Measurements from ENCODE around the gene GOT2. TPM values are rescaled to one million over a fixed set of nuclear protein-coding genes. Genes with fewer than 3 reads are reported as not detected.

Gene GOT2
- polyA plus RNA-seq, 1 donor from 2014 or later = 55.6 TPM

GRCh38 chr16:58767581-58767980 lies 33.5 kb upstream of the GOT2 start:
- Histone ChIP-seq H3K4me2 (ENCODE audit: low read length) (no peak overlapping the region), H3K36me3 (ENCODE audit: insufficient read depth, low read length) (no peaks in the 10 kb centered on the region), H3K9me3 (ENCODE audit: low read length) (no peaks in the 10 kb centered on the region), H2AFZ (ENCODE audit: low read depth, low read length) (no peak overlapping the region), H3K4me3 (ENCODE audit: low read length) (no peak overlapping the region), H4K20me1 (ENCODE audit: insufficient read depth) (no peaks in the 10 kb centered on the region), H3K27ac (ENCODE audit: low read length) (no peak overlapping the region), H3F3A (ENCODE audit: insufficient read depth, low read length, poor library complexity, severe bottlenecking) (no peaks in the 10 kb centered on the region), H3K79me2 (replicated peaks; ENCODE audit: insufficient read depth, low read length) (no peaks in the 10 kb centered on the region), H3K9me2 (ENCODE audit: insufficient read depth, low read length) (no peaks in the 10 kb centered on the region), H3K27me3 (ENCODE audit: insufficient read depth, low read depth, low read length) (no peaks in the 10 kb centered on the region), H3K9ac (ENCODE audit: low read length) (no peak overlapping the region)
- no peak for TF ChIP-seq POLR2AphosphoS5 (IDR thresholded peaks at IDR 0.05)
- no peak for TF ChIP-seq TAF1 (IDR thresholded peaks at IDR 0.05; ENCODE audit: low read depth)
- no peak for TF ChIP-seq SMC3 (conservative IDR thresholded peaks at IDR 0.05; ENCODE audit: poor library complexity)
- TF ChIP-seq RAD21 (conservative IDR thresholded peaks at IDR 0.05) = no peak
- TF ChIP-seq MXI1 (conservative IDR thresholded peaks at IDR 0.05; ENCODE audit: poor library complexity, severe bottlenecking) = no peak
- no peak for TF ChIP-seq CTCF (IDR thresholded peaks at IDR 0.05; ENCODE audit: poor library complexity, severe bottlenecking)
- TF ChIP-seq EZH2 (IDR thresholded peaks at IDR 0.05; ENCODE audit: borderline replicate concordance, insufficient read depth, low read length, poor library complexity, severe bottlenecking) = no peak
- no peak for TF ChIP-seq EP300 (conservative IDR thresholded peaks at IDR 0.05; ENCODE audit: poor library complexity, severe bottlenecking)
- no peak for TF ChIP-seq REST (IDR thresholded peaks at IDR 0.05; ENCODE audit: borderline replicate concordance)

- H2AFZ ChIP-seq (ENCODE audit: low read depth, low read length) = no peak overlapping the region
- no peak overlapping the region for H3K4me2 ChIP-seq (ENCODE audit: low read length)
- H3K9me2 ChIP-seq (ENCODE audit: insufficient read depth, low read length) = no peaks in the 10 kb centered on the region
- H3K27ac ChIP-seq (ENCODE audit: low read length) = no peak overlapping the region
- H4K20me1 ChIP-seq (ENCODE audit: insufficient read depth) = no peaks in the 10 kb centered on the region
- H3K9me3 ChIP-seq (ENCODE audit: low read length) = no peaks in the 10 kb centered on the region
- no peak overlapping the region for H3K4me3 ChIP-seq (ENCODE audit: low read length)
- H3K36me3 ChIP-seq (ENCODE audit: insufficient read depth, low read length) = no peaks in the 10 kb centered on the region
- no peaks in the 10 kb centered on the region for H3F3A ChIP-seq (ENCODE audit: insufficient read depth, low read length, poor library complexity, severe bottlenecking)
- TF ChIP-seq CTCF (IDR thresholded peaks at IDR 0.05; ENCODE audit: poor library complexity, severe bottlenecking) = no peak
- no peak for TF ChIP-seq RAD21 (conservative IDR thresholded peaks at IDR 0.05)
- TF ChIP-seq SMC3 (conservative IDR thresholded peaks at IDR 0.05; ENCODE audit: poor library complexity) = no peak
- TF ChIP-seq EP300 (conservative IDR thresholded peaks at IDR 0.05; ENCODE audit: poor library complexity, severe bottlenecking) = no peak
- TF ChIP-seq MXI1 (conservative IDR thresholded peaks at IDR 0.05; ENCODE audit: poor library complexity, severe bottlenecking) = no peak
- H3K79me2 ChIP-seq (replicated peaks; ENCODE audit: insufficient read depth, low read length) = no peaks in the 10 kb centered on the region
- no peak overlapping the region for H3K9ac ChIP-seq (ENCODE audit: low read length)
- H3K27me3 ChIP-seq (ENCODE audit: insufficient read depth, low read depth, low read length) = no peaks in the 10 kb centered on the region
Measured at GRCh38 chr16:58756650-58757332, 22.7 kb upstream of the GOT2 start.
